Measurements from ENCODE around the gene SF3A2.

DNA sequence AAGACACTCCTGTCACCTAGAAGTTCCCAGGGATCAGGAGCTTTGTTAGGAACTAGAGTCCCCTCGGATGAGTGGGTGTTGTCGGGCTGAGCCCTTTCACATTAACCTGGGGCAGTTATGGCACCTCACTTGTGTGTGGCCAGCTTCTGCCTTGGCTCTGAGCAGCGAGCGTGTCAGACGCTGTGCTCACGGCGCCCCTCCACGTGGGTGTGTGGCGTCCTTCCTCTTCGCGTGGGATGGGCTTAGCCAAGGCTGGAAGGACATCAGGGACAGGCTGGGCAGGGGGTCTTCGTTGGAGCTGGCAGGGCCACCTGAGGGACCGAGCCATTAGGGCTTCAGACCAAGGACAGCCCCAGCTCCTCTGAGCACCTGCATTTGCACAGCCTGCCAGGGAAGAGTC, 49.5 kb upstream of the SF3A2 start:
- TF ChIP-seq EZH2phosphoT487 (IDR thresholded peaks at IDR 0.05; ENCODE audit: low read depth, severe bottlenecking, unreplicated experiment) (no peak), EZH2 (IDR thresholded peaks at IDR 0.05; ENCODE audit: borderline replicate concordance) (no peak)
- TF ChIP-seq, protein P1, sequence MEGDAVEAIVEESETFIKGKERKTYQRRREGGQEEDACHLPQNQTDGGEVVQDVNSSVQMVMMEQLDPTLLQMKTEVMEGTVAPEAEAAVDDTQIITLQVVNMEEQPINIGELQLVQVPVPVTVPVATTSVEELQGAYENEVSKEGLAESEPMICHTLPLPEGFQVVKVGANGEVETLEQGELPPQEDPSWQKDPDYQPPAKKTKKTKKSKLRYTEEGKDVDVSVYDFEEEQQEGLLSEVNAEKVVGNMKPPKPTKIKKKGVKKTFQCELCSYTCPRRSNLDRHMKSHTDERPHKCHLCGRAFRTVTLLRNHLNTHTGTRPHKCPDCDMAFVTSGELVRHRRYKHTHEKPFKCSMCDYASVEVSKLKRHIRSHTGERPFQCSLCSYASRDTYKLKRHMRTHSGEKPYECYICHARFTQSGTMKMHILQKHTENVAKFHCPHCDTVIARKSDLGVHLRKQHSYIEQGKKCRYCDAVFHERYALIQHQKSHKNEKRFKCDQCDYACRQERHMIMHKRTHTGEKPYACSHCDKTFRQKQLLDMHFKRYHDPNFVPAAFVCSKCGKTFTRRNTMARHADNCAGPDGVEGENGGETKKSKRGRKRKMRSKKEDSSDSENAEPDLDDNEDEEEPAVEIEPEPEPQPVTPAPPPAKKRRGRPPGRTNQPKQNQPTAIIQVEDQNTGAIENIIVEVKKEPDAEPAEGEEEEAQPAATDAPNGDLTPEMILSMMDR (IDR thresholded peaks at IDR 0.05; ENCODE audit: poor library complexity), result no peak

Data from hepatocyte (in vitro differentiated cells).